Measurements from ENCODE around the gene IQCE.

IQCE gene

DNA sequence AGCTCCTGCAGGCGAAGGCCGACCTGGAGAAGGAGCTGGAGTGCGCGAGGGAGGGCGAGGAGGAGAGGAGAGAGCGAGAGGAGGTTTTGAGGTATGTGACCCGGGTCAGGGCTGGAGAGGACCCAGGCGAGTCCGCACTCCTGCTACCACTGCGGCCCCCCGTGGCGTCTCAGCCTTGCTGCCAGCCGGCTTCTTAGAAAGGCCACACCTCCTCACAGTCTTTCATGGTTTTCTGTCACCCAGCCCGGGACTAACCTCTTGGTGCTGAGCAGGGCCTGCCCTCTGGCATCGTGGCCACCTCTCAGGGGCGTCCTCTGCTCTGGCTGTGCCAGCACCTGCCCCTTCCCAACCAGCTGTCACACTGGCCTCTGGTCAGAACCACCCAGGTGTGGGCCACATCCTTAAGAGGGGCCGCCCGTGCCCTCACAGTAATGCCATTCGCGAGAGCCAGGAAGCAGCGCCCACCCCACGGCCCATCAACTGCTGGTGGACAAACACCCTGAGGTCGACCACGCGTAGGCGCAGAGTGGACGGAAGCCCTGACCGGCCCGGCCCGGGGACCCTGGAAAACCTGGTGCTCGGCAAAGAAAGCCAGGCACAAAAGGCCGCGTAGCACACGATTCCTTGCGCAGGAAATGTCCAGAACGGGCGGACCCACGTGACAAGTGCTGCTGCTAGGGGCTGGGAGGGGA is 34.4 kb downstream of the IQCE start:
- no peak for TF ChIP-seq JUND (IDR thresholded peaks at IDR 0.05; ENCODE audit: low read depth)
- in situ Hi-C loops (cut with HindIII; ENCODE audit: low pct_unique_long_range_greater_than_20kb, low sequenced_read_pairs) = no loop called here
- no peak for DNase-seq (ENCODE audit: low read depth in 1 of 2, low spot score in 1 of 2)

GRCh38 chr7:2594599-2594998 is 35.8 kb downstream of the IQCE start:
- no peak for TF ChIP-seq JUND (IDR thresholded peaks at IDR 0.05; ENCODE audit: low read depth)
- no peak for DNase-seq (ENCODE audit: low read depth in 1 of 2, low spot score in 1 of 2)
- in situ Hi-C loops (cut with HindIII; ENCODE audit: low pct_unique_long_range_greater_than_20kb, low sequenced_read_pairs) = no loop called here

DNA sequence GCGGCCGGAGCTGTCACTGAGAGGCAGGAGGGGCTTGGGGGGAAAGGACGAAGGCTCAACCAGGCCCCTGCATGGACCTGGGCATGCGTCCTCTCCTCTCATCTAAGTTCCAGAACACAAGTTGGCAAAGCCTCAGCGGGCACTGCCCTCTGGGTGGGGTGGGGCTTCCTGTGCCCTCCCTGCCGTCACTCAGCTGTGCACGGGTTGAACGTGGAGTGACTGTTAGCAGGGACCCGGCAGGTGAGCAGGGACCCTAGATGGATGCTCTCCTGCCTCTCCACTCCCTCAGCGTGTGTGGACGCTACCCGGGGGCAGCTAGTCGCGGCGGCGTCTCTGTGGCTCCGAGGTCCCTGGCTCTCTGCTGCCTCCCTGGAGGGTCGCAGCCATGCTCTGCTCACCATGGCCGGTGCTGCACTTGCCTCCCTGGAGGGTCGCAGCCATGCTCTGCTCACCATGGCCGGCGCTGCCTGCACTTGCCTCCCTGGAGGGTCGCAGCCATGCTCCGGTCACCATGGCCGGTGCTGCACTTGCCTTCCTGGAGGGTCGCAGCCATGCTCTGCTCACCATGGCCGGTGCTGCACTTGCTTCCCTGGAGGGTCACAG is 36.6 kb downstream of the IQCE start:
- no peak for TF ChIP-seq JUND (IDR thresholded peaks at IDR 0.05; ENCODE audit: low read depth)
- DNase-seq (ENCODE audit: low read depth in 1 of 2, low spot score in 1 of 2) = no peak
- in situ Hi-C loops (cut with HindIII; ENCODE audit: low pct_unique_long_range_greater_than_20kb, low sequenced_read_pairs) = no loop called here

DNA sequence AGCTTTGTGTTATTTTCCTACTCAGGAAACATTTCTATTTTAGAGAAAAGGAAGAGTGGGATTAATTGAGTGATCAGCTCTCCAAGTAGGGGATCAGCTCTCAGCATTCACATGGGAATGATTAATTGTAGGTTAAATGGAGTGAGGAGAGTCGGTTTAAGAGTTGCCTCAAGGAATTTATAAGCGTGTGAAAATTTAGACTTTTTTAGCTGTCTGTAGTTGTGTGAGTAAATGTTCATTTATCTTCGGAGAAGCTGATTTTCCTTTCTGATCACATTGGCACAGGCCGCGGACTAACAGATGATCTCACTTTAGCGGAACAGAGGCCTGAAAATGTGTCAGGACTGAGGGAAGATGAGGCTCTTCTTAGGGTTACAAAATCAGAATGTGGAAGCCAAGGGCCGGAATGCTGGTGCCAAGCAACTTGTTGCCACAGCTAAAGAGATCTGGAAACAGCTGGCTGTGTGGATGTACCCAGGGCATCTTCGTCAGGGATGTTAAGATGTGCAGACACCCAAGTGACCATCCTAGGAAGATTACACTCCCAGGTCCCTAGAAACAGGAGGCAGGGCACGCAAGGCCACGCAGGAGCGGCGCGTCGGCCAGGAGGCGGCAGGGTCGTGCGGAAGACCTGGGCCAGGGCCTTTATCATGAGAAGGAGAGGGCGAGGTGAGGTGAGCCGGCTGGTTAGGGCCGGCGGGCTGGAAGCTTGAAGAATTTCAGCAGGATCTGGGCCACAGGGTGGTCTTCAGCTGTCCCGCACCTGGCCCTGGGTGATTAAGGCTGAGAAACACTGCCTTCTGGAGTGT is 37.9 kb downstream of the IQCE start:
- TF ChIP-seq JUND (IDR thresholded peaks at IDR 0.05; ENCODE audit: low read depth) = no peak
- in situ Hi-C loops (cut with HindIII; ENCODE audit: low pct_unique_long_range_greater_than_20kb, low sequenced_read_pairs) = no loop called here
- no peak for DNase-seq (ENCODE audit: low read depth in 1 of 2, low spot score in 1 of 2)

DNA sequence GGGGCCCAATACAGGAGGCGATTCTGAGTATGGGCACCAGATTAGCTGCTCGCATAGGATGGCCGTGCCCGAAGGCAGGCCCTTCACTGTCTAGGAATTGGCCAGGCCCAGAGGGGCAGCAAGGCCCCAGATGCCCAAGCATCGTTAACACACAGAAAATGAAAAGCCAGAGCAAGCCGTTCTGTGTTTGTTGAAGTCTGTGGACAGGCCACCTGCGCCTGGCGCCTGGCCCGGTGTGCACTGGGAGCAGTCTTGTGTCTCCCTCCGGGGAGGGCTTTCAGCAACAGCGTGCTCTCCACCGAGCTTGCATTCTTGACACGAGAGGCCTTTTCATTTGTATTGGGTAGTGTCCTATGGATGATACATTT is 38.5 kb downstream of the IQCE start:
- no peak for DNase-seq (ENCODE audit: low read depth in 1 of 2, low spot score in 1 of 2)
- in situ Hi-C loops (cut with HindIII; ENCODE audit: low pct_unique_long_range_greater_than_20kb, low sequenced_read_pairs) = no loop called here

GRCh38 chr7:2598154-2598823 is 39.5 kb downstream of the IQCE start:
- DNase-seq (ENCODE audit: low read depth in 1 of 2, low spot score in 1 of 2) = no peak
- TF ChIP-seq JUND (IDR thresholded peaks at IDR 0.05; ENCODE audit: low read depth) = no peak
- in situ Hi-C loops (cut with HindIII; ENCODE audit: low pct_unique_long_range_greater_than_20kb, low sequenced_read_pairs) = no loop called here

More for the DNA sequence above, 38.5 kb downstream of the IQCE start:
- no peak for TF ChIP-seq JUND (IDR thresholded peaks at IDR 0.05; ENCODE audit: low read depth)

GRCh38 chr7:2601065-2601464 is 42.3 kb downstream of the IQCE start:
- no peak for DNase-seq (ENCODE audit: low read depth in 1 of 2, low spot score in 1 of 2)
- TF ChIP-seq JUND (IDR thresholded peaks at IDR 0.05; ENCODE audit: low read depth) = no peak
- in situ Hi-C loops (cut with HindIII; ENCODE audit: low pct_unique_long_range_greater_than_20kb, low sequenced_read_pairs) = no loop called here

GRCh38 chr7:2601907-2602306 is 43.1 kb downstream of the IQCE start:
- in situ Hi-C loops (cut with HindIII; ENCODE audit: low pct_unique_long_range_greater_than_20kb, low sequenced_read_pairs) = no loop called here
- DNase-seq (ENCODE audit: low read depth in 1 of 2, low spot score in 1 of 2) = no peak
- TF ChIP-seq JUND (IDR thresholded peaks at IDR 0.05; ENCODE audit: low read depth) = no peak

DNA sequence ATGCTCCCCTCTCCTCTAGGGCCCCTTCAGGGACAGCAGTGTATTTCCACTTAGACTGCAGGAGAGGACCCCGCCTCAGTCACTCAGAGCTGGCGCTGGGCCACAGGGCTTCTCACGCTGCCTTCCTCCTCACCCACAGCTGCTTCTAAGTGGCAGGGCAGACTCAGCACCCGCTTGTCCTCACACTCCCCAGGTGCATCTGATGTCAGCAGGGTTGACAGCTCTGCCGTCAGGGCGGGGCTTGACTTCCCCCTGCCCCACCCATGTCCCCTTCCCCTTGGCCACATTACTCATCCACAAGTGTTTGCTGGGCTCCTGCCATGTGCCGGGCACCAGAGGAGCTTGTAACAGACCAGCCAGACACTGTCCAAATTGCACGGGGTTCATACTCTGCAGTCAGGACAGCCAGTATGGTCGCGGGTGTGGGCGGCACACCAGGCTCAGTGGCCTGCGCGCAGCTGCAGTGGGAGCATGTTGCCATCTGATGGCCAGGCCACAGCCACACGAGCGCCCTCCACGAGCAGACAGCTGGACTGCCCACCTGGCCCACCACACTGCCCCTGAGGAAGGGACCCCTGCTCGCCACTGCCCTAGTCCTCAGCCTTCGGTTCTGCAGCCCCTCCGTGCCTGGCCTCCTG is 43.7 kb downstream of the IQCE start:
- no peak for DNase-seq (ENCODE audit: low read depth in 1 of 2, low spot score in 1 of 2)
- TF ChIP-seq JUND (IDR thresholded peaks at IDR 0.05; ENCODE audit: low read depth) = no peak
- in situ Hi-C loops (cut with HindIII; ENCODE audit: low pct_unique_long_range_greater_than_20kb, low sequenced_read_pairs) = no loop called here

- in situ Hi-C loops (cut with HindIII; ENCODE audit: low pct_unique_long_range_greater_than_20kb, low sequenced_read_pairs) = no loop called here
- DNase-seq (ENCODE audit: low read depth in 1 of 2, low spot score in 1 of 2) = no peak
- TF ChIP-seq JUND (IDR thresholded peaks at IDR 0.05; ENCODE audit: low read depth) = no peak
These were observed 44.5 kb downstream of the IQCE start for GRCh38 chr7:2603044-2603965.

GRCh38 chr7:2604608-2605174 is 45.9 kb downstream of the IQCE start:
- no peak for TF ChIP-seq JUND (IDR thresholded peaks at IDR 0.05; ENCODE audit: low read depth)
- in situ Hi-C loops (cut with HindIII; ENCODE audit: low pct_unique_long_range_greater_than_20kb, low sequenced_read_pairs) = no loop called here
- DNase-seq (ENCODE audit: low read depth in 1 of 2, low spot score in 1 of 2) = no peak
